GM12865 (cell line): ENCODE data around the gene MAN2A2.

Experiments used
- DNase-seq: peaks from one replicate; pipeline ENCODE4 v3.0.0; 2010; ENCODE audit warnings: low read depth
- H3K4me3 ChIP-seq: 2 replicates; pipeline ENCODE4 v1.5.1; 2011; ENCODE audit warnings: mild to moderate bottlenecking, low read depth, low read length, control low read depth
- CTCF ChIP-seq: IDR thresholded peaks from 2 replicates; pipeline ENCODE4 v1.5.1; 2011; ENCODE audit warnings: low read length, control low read depth, low read depth, inconsistent platforms; ENCODE audit not compliant: insufficient read depth; ENCODE audit errors: missing control alignments

MAN2A2 gene

GRCh38 chr15:90968434-90968833 is 65.3 kb downstream of the MAN2A2 start:
- DNase-seq: no peak
- H3K4me3 ChIP-seq: no peak overlapping the region
- no peak for TF ChIP-seq CTCF

- DNase-seq: no peak
- no peak overlapping the region for H3K4me3 ChIP-seq
- no peak for TF ChIP-seq CTCF
These were observed 67.2 kb downstream of the MAN2A2 start for GRCh38 chr15:90970274-90970673.

- no peak for TF ChIP-seq CTCF
- DNase-seq: no peak
- no peak overlapping the region for H3K4me3 ChIP-seq
These were observed 69.0 kb downstream of the MAN2A2 start for GRCh38 chr15:90972133-90972532.
